ENCODE measurements around the gene CDC42. TPM values are rescaled to one million over a fixed set of nuclear protein-coding genes. Genes with fewer than 3 reads are reported as not detected.

The CDC42 gene
- total RNA-seq, 4 donors from 2014 or later, result 228 to 244 (median 240) TPM

- TF ChIP-seq, protein P1, sequence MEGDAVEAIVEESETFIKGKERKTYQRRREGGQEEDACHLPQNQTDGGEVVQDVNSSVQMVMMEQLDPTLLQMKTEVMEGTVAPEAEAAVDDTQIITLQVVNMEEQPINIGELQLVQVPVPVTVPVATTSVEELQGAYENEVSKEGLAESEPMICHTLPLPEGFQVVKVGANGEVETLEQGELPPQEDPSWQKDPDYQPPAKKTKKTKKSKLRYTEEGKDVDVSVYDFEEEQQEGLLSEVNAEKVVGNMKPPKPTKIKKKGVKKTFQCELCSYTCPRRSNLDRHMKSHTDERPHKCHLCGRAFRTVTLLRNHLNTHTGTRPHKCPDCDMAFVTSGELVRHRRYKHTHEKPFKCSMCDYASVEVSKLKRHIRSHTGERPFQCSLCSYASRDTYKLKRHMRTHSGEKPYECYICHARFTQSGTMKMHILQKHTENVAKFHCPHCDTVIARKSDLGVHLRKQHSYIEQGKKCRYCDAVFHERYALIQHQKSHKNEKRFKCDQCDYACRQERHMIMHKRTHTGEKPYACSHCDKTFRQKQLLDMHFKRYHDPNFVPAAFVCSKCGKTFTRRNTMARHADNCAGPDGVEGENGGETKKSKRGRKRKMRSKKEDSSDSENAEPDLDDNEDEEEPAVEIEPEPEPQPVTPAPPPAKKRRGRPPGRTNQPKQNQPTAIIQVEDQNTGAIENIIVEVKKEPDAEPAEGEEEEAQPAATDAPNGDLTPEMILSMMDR (IDR thresholded peaks at IDR 0.05), result no peak
- no peak for TF ChIP-seq POLR2A (IDR thresholded peaks at IDR 0.05)
- H3K27ac ChIP-seq, result no peak overlapping the region
- intact Hi-C loops (cut with DNase I), result no loop called here
- WGBS, 2 donors, result 40 to 44% methylated on average over 5 to 6 of the region's 6 CpGs
- H3K36me3 ChIP-seq, result no peaks in the 10 kb centered on the region
- no peaks in the 10 kb centered on the region for H3K27me3 ChIP-seq
- H3K4me3 ChIP-seq (replicated peaks in 1 of 3), result no peak overlapping the region
- no peaks in the 10 kb centered on the region for H3K9me3 ChIP-seq
- peaks cover 4 to 13% of the 10 kb centered on the region in 2 donors for H3K4me1 ChIP-seq
- peak; percentile 58 to 60 for DNase-seq
Observed at GRCh38 chr1:22127248-22127647, 74.7 kb downstream of the CDC42 start.

DNA sequence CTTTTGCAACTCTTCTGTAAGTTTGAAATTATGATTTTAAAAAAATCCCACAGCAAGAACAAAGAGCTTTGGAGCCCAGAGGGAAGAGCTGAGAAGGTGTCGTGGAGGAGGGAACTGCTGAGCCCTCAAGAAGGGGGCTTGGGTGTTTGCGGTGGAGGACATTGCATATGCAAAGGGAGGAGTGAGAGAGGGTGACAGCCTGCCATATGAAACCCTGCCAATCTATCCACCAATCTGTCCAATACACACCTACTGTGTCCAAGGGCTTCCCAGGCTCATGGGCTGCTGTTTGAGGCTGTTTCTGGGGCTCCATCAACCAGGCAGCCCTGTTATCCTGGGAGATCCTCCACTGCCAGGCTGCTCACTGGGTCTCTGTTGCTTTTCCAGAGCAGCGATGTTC, 75.2 kb downstream of the CDC42 start:
- Histone ChIP-seq H3K36me3 (no peaks in the 10 kb centered on the region), H3K27ac (no peak overlapping the region), H3K4me1 (peaks cover 8 to 18% of the 10 kb centered on the region in 2 donors), H3K27me3 (no peaks in the 10 kb centered on the region), H3K9me3 (no peaks in the 10 kb centered on the region), H3K4me3 (replicated peaks in 1 of 3) (no peak overlapping the region)
- TF ChIP-seq, protein P1 (IDR thresholded peaks at IDR 0.05), result no peak
- no peak for TF ChIP-seq POLR2A (IDR thresholded peaks at IDR 0.05)
- no peak for DNase-seq
- 85 to 91% methylated on average over 3 of the region's 3 CpGs for whole genome bisulfite sequencing, 2 donors
- intact Hi-C loops (cut with DNase I), result no loop called here

GRCh38 chr1:22128392-22128791, 75.9 kb downstream of the CDC42 start:
- no peak for TF ChIP-seq POLR2A (IDR thresholded peaks at IDR 0.05)
- TF ChIP-seq, protein P1 (IDR thresholded peaks at IDR 0.05), result no peak
- Histone ChIP-seq H3K27ac (no peak overlapping the region), H3K4me1 (peaks cover 15 to 24% of the 10 kb centered on the region in 2 donors), H3K36me3 (no peaks in the 10 kb centered on the region), H3K27me3 (no peaks in the 10 kb centered on the region), H3K4me3 (replicated peaks in 1 of 3) (no peak overlapping the region), H3K9me3 (no peaks in the 10 kb centered on the region)
- DNase-seq, result no peak
- intact Hi-C loops (cut with DNase I), result no loop called here
- 76 to 78% methylated on average over 9 to 11 of the region's 12 CpGs for WGBS, 2 donors

DNA sequence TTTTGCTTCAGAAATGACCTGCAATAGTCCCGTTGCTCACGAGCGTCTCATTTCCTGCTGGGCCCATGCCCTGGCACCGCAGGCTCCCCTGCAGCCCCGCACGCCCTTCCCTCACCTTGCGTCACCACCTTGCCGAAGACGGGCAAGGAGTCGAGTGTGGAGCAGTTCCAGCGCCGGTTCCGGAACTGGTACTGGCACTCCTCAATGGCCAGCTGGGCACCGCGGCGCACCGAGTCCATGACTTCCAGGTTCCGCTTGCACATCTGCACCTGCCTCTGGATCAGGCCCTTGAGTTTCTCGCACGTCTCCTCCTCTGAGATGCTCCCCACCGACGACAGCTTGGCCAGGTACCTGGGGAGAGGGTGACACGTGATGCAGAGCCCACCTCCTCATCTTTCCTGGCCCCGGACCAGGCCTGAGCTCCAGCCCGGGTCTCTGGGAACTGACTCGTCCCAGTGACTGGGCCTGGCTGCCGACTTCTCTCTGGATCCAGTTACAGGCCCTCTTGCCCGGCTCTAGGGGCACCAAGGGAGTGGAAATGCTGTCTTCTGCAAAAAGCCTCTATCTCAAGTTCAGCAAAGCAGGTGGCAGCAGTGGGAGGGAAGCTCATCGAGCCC, 77.1 kb downstream of the CDC42 start:
- Histone ChIP-seq H3K4me1 (peaks cover 23 to 33% of the 10 kb centered on the region in 2 donors), H3K27ac (no peak overlapping the region), H3K9me3 (no peaks in the 10 kb centered on the region), H3K27me3 (no peaks in the 10 kb centered on the region), H3K4me3 (replicated peaks in 1 of 3) (no peak overlapping the region), H3K36me3 (no peaks in the 10 kb centered on the region)
- intact Hi-C loops (cut with DNase I), result loop anchor here (10.0 kb wide), 1 partner anchor 515 kb away; the partner anchor contains the start of gene C1QC
- TF ChIP-seq, protein P1 (IDR thresholded peaks at IDR 0.05), result no peak
- TF ChIP-seq POLR2A (IDR thresholded peaks at IDR 0.05), result no peak
- WGBS, 2 donors, result 94 to 96% methylated on average over 22 to 29 of the region's 29 CpGs
- DNase-seq, result no peak

- TF ChIP-seq POLR2A (IDR thresholded peaks at IDR 0.05), result no peak
- TF ChIP-seq, protein P1 (IDR thresholded peaks at IDR 0.05), result no peak
- Histone ChIP-seq H3K36me3 (no peaks in the 10 kb centered on the region), H3K9me3 (no peaks in the 10 kb centered on the region), H3K27me3 (no peaks in the 10 kb centered on the region), H3K4me1 (peaks cover 23 to 33% of the 10 kb centered on the region in 2 donors), H3K27ac (no peak overlapping the region), H3K4me3 (replicated peaks in 1 of 3) (no peak overlapping the region)
- DNase-seq, result no peak
- intact Hi-C loops (cut with DNase I), result loop anchor here (10.0 kb wide), 1 partner anchor 514 kb away; the partner anchor contains the start of gene C1QC
- 93 to 98% methylated on average over 4 of the region's 4 CpGs for WGBS, 2 donors
Observed at GRCh38 chr1:22131062-22131461, 78.6 kb downstream of the CDC42 start.
